Measurements from ENCODE around the gene RABGGTA.

DNA sequence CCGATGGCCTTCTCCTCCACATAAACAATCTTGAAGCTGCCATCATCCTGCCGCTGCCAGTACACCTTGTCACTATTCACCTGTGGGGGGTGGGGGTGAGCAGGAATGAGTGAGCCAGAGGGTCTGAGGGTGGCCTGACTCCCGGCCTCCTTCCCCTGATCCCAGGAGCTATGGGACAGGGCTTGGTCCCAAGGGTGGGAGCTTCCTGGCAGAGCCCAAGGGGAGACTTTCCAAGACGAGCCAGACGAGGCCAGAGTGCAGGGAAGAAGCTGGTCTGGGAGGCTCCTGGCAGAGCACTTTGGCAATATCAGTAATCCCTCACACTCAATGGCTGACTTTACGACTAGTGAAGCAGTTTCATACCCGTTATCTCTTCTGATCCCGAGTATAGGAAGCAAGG, 16.0 kb downstream of the RABGGTA start:
- TF ChIP-seq EP300 (IDR thresholded peaks at IDR 0.05), result no peak
- TF ChIP-seq CTCF (IDR thresholded peaks at IDR 0.05), result no peak
- no peak for TF ChIP-seq POLR2A (IDR thresholded peaks at IDR 0.05)

All from ovary (tissue), 3 donors.